Measurements from ENCODE around the gene XRCC5. TPM values are rescaled to one million over a fixed set of nuclear protein-coding genes. Genes with fewer than 3 reads are reported as not detected.

XRCC5 gene
- total RNA-seq, 1 experiment from 2014 or later: 618 TPM

DNA sequence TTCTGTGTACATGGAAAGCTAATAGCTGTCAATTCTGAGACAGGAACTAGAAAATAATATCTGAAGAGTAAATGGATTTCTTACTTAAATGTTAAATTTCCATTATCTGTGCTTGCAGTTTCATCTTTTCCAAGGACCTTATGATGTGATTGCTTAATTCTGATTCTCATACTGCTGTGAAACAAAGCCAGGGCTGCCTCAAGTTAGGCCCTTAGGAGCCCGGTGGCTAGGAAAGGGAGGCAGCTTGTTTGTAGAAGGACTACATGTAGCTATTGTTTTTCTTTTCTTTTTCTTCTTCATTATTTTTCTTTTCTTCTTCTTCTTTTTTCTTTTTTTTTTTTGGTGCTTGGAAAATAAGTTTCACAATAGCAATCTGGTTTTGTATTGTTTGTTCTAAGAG lies 50.5 kb downstream of the XRCC5 start:
- Histone ChIP-seq H3K4ac (ENCODE audit: low read depth, low read length) (no peak overlapping the region), H3T11ph (ENCODE audit: low read length) (no peak overlapping the region), H4K5ac (ENCODE audit: insufficient read length, low read depth, low read length) (no peak overlapping the region), H3K14ac (ENCODE audit: insufficient read depth, low read length) (no peak overlapping the region), H3K4me1 (ENCODE audit: insufficient read depth, low read length) (no peaks in the 10 kb centered on the region), H3K9me3 (ENCODE audit: control insufficient read depth, low read depth, low read length) (no peaks in the 10 kb centered on the region), H3K79me2 (ENCODE audit: insufficient read depth, low read length) (0 out of 2 replicates have a peak, but pooled peaks cover 2% of the 10 kb centered on the region), H2BK12ac (ENCODE audit: insufficient read length, low read depth, low read length) (no peak overlapping the region), H2AK5ac (ENCODE audit: insufficient read length, low read length) (no peak overlapping the region), H4K20me1 (ENCODE audit: control insufficient read depth, insufficient read depth, insufficient read length) (no peaks in the 10 kb centered on the region), H3K4me2 (ENCODE audit: insufficient read depth, insufficient read length, low read length) (no peak overlapping the region), H3K9ac (ENCODE audit: extremely low read depth, insufficient read length, low read length) (no peak overlapping the region), H3K27me3 (ENCODE audit: insufficient read depth, low read length) (no peaks in the 10 kb centered on the region), H3K79me1 (ENCODE audit: insufficient read depth, low read depth, low read length, poor library complexity, severe bottlenecking) (no peaks in the 10 kb centered on the region), H2BK120ac (ENCODE audit: low read depth, low read length, poor library complexity, severe bottlenecking) (no peak overlapping the region), H4K8ac (replicated peaks; ENCODE audit: insufficient read length, low read depth, low read length) (no peak overlapping the region), H3K56ac (ENCODE audit: insufficient read length, low read depth, low read length) (no peak overlapping the region), H3K27ac (ENCODE audit: insufficient read length, low read depth, low read length) (no peak overlapping the region), H2BK20ac (ENCODE audit: low read depth, low read length, poor library complexity, severe bottlenecking) (no peak overlapping the region), H2BK15ac (ENCODE audit: low read depth, low read length) (no peak overlapping the region), H2BK5ac (ENCODE audit: insufficient read length, low read length) (no peak overlapping the region), H3K18ac (ENCODE audit: insufficient read length, low read depth, low read length) (no peak overlapping the region), H2AFZ (ENCODE audit: low read length) (no peak overlapping the region), H4K91ac (ENCODE audit: insufficient read length, low read depth, low read length) (no peak overlapping the region), H3K23ac (ENCODE audit: insufficient read length, low read depth, low read length) (no peak overlapping the region), H3K23me2 (ENCODE audit: insufficient read length, low read depth, low read length, poor library complexity, severe bottlenecking) (no peaks in the 10 kb centered on the region)
- no peaks in the 10 kb centered on the region for H3K9me3 Mint-ChIP-seq
- no peaks in the 10 kb centered on the region; the same call in 1 of the 2 replicates for H3K27me3 Mint-ChIP-seq (ENCODE audit: low read depth)
- peak overlapping the region in 2 of 3 experiments; percentile 52 to 83; a peak in 2 of 7 replicates for H3K27ac Mint-ChIP-seq
- H3K36me3 Mint-ChIP-seq (ENCODE audit: insufficient read depth in 1 of 3, low read depth in 3 of 3): peaks cover 50 to 93% (median 88%) of the 10 kb centered on the region in 3 experiments; a peak in 6 of 7 replicates
- no peaks in the 10 kb centered on the region for H3K4me1 Mint-ChIP-seq
- TF ChIP-seq, protein P1, sequence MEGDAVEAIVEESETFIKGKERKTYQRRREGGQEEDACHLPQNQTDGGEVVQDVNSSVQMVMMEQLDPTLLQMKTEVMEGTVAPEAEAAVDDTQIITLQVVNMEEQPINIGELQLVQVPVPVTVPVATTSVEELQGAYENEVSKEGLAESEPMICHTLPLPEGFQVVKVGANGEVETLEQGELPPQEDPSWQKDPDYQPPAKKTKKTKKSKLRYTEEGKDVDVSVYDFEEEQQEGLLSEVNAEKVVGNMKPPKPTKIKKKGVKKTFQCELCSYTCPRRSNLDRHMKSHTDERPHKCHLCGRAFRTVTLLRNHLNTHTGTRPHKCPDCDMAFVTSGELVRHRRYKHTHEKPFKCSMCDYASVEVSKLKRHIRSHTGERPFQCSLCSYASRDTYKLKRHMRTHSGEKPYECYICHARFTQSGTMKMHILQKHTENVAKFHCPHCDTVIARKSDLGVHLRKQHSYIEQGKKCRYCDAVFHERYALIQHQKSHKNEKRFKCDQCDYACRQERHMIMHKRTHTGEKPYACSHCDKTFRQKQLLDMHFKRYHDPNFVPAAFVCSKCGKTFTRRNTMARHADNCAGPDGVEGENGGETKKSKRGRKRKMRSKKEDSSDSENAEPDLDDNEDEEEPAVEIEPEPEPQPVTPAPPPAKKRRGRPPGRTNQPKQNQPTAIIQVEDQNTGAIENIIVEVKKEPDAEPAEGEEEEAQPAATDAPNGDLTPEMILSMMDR (conservative IDR thresholded peaks at IDR 0.05): no peak
- WGBS (ENCODE audit: extremely low coverage, insufficient read length, low lambda C conversion rate): no CpG with 5 or more reads among the region's 1 CpG
- H3K4me3 Mint-ChIP-seq: no peak overlapping the region
- no peak for DNase-seq
